Ecto neural progenitor cell (in vitro differentiated cells): Measurements from ENCODE around the gene GNPNAT1.
A peak's percentile ranks its signal among the peaks of the same experiment; 100 is the strongest.
"Not testable (repeated sequence)": the region's sequence is repeated elsewhere in the genome, so short reads cannot be mapped to it uniquely, and the experiment has no call there.

Experiments
- DNase-seq: peaks from one replicate; pipeline ENCODE4 v3.0.0-alpha.2; 2018; ENCODE audit warnings: low spot score

GNPNAT1 gene

GRCh38 chr14:52790011-52790755, 1.2 kb downstream of the GNPNAT1 start:
- DNase-seq, result no peak

GRCh38 chr14:52789118-52789517, 2.3 kb downstream of the GNPNAT1 start:
- DNase-seq, result no peak

GRCh38 chr14:52786887-52787286, 4.5 kb downstream of the GNPNAT1 start:
- DNase-seq, result no peak

GRCh38 chr14:52783206-52783605, 8.2 kb downstream of the GNPNAT1 start:
- no peak for DNase-seq

- DNase-seq, result no peak
These were observed 9.8 kb downstream of the GNPNAT1 start for GRCh38 chr14:52781629-52782028.

- no peak for DNase-seq
These were observed 10.5 kb downstream of the GNPNAT1 start for GRCh38 chr14:52780893-52781292.

- DNase-seq, result no peak
These were observed 12.7 kb downstream of the GNPNAT1 start for GRCh38 chr14:52778702-52779101.

GRCh38 chr14:52776816-52777215, 14.6 kb downstream of the GNPNAT1 start:
- DNase-seq, result no peak

GRCh38 chr14:52769887-52770286, 21.5 kb downstream of the GNPNAT1 start:
- no peak for DNase-seq

GRCh38 chr14:52767058-52767833, 24.2 kb downstream of the GNPNAT1 start:
- no peak for DNase-seq

GRCh38 chr14:52762923-52763322, 28.5 kb downstream of the GNPNAT1 start:
- DNase-seq, result not testable (repeated sequence)

GRCh38 chr14:52759145-52759544, 32.3 kb downstream of the GNPNAT1 start:
- DNase-seq, result no peak

- no peak for DNase-seq
These were observed 35.6 kb downstream of the GNPNAT1 start for GRCh38 chr14:52755607-52756316.

- no peak for DNase-seq
These were observed 42.6 kb downstream of the GNPNAT1 start for GRCh38 chr14:52748647-52749292.

GRCh38 chr14:52741865-52742264, 49.5 kb downstream of the GNPNAT1 start:
- no peak for DNase-seq

GRCh38 chr14:52740751-52741150, 50.7 kb downstream of the GNPNAT1 start:
- no peak for DNase-seq

- DNase-seq, result no peak
These were observed 53.0 kb downstream of the GNPNAT1 start for GRCh38 chr14:52738409-52738808.

- no peak for DNase-seq
These were observed 55.4 kb downstream of the GNPNAT1 start for GRCh38 chr14:52735921-52736489.

GRCh38 chr14:52733824-52734223, 57.6 kb downstream of the GNPNAT1 start:
- peak; percentile 44 for DNase-seq

GRCh38 chr14:52730709-52731111, 60.7 kb downstream of the GNPNAT1 start:
- DNase-seq, result no peak

- DNase-seq, result peak; percentile 99
These were observed 61.3 kb downstream of the GNPNAT1 start, which contains the start of gene STYX for GRCh38 chr14:52729925-52730708. Gene STYX (plus strand): TSS chr14:52730166. CDS start chr14:52730475, 309 bp downstream.
